GM13976 (cell line): ENCODE measurements around the gene DYNLT2.
"Not testable (repeated sequence)": the region's sequence is repeated elsewhere in the genome, so short reads cannot be mapped to it uniquely, and the experiment has no call there.

Experiments
- DNase-seq: peaks from one replicate; pipeline ENCODE4 v3.0.0; 2012; ENCODE audit warnings: low spot score
- in situ Hi-C: fragments of 300-500 bp; cut with MboI; formaldehyde crosslinking; loops from one replicate; pipeline ENCODE4 v1.12.0; 2022; ENCODE audit warnings: low sequenced_read_pairs, mixed read lengths, inconsistent platforms; ENCODE audit not compliant: unreplicated experiment
- TF ChIP-seq, protein P1 (sequence below): IDR thresholded peaks from 2 replicates; pipeline ENCODE4 v1.5.1; 2012; ENCODE audit warnings: borderline replicate concordance, mild to moderate bottlenecking; ENCODE audit not compliant: insufficient read depth; ENCODE audit errors: extremely low read depth, missing control alignments, control extremely low read depth

Gene DYNLT2

DNA sequence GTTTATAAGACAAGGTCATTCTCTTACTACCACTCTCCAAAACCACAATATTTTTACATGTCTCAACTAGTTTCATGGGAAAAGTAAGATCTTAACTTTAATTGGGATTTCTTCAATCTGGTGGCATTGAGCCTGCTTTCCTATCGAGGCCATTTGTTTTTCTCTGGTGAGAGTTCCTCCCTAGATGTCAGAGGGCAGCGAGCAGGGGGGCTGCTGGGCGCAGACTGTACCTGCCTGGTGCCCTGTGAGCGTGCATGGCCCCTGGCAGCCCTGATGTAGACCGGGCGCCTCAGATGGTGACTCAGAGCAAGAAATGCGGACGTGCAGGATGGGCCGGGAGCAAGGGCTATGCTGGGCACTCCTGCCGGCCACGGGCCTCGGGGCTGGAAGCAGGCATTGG lies 27.3 kb upstream of the DYNLT2 start:
- DNase-seq, result no peak
- in situ Hi-C loops, result no loop called here
- TF ChIP-seq, protein P1, sequence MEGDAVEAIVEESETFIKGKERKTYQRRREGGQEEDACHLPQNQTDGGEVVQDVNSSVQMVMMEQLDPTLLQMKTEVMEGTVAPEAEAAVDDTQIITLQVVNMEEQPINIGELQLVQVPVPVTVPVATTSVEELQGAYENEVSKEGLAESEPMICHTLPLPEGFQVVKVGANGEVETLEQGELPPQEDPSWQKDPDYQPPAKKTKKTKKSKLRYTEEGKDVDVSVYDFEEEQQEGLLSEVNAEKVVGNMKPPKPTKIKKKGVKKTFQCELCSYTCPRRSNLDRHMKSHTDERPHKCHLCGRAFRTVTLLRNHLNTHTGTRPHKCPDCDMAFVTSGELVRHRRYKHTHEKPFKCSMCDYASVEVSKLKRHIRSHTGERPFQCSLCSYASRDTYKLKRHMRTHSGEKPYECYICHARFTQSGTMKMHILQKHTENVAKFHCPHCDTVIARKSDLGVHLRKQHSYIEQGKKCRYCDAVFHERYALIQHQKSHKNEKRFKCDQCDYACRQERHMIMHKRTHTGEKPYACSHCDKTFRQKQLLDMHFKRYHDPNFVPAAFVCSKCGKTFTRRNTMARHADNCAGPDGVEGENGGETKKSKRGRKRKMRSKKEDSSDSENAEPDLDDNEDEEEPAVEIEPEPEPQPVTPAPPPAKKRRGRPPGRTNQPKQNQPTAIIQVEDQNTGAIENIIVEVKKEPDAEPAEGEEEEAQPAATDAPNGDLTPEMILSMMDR, result no peak

DNA sequence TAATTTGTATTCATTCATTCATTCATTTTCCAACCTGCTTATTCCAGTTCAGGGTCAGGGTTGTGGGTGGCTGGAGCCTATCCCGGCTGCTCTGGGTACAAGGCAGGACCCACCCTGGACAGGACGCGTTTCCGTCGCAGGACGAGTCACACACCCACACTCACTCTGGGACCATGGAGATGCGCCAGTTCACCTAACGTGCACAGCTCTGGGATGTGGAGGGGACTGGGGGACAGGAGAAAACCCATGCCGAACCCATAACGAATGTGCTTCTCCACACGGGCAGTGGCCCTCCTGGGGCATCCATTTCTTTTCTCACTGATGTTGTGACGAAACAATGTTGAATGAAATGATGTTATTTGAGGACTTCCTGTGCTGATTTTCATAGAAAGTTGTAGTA lies 26.5 kb upstream of the DYNLT2 start:
- in situ Hi-C loops, result no loop called here
- TF ChIP-seq, protein P1, result no peak
- DNase-seq, result no peak

DNA sequence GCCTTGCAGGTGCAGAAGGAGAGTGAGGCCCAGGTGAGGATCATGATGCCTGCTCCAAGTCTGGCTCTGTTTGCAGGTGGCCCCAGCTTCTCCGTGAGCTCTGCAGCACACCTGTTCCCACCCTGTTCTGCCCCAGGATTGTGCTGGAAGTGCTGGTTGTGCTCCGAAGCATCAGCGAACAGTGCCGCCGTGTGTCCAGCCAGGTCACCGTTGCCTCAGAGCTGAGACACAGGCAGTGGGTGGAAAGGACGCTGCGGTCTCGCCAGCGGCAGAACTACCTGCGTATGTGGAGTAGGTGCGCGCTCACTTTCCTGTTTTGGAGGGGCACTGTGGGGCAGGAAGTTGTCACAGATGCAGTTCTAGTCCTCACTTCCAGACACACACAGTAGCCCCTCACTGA lies 25.0 kb upstream of the DYNLT2 start:
- in situ Hi-C loops, result no loop called here
- TF ChIP-seq, protein P1, result no peak
- no peak for DNase-seq

DNA sequence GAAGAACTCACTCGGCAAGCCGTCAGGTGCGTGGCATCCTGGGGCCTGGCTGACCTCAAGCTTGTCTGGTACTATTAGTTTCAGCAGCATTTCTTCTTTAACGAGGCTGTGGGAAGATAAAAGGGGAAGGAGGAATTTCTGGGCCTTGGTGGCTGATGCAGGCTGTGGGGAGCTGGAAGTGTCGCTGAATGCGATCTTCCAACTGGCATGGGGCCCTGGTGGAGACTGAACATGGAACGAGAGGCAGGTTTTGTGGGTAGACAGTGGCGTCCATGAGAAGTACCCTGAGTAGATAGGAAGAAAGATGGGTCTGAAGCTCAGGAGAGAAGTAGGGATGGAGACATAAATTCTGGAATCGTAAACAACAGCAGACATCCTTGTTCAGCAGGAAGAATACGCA lies 23.9 kb upstream of the DYNLT2 start:
- DNase-seq, result no peak
- in situ Hi-C loops, result no loop called here

DNA sequence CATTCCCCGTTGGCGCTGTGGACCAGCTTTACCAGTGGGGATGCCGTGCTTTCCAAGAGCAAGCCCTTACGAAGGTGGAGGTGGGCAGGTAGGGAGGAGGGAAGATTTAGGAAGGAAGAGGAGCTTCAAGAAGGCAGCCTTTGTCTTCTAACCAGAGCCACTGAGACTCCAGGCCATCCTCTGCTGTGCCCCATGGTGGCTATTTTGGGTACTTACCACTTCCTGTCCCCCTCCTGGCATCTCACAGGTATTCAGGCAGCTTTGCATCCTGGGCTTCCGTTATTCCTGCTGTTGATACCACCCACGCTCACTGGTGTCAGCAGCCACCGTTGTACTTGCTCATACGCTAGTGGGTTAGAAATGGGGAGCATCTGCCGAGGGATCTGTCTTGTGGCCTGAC lies 23.0 kb upstream of the DYNLT2 start:
- in situ Hi-C loops, result no loop called here
- no peak for DNase-seq
- TF ChIP-seq, protein P1, result no peak

More for the DNA sequence above, 23.9 kb upstream of the DYNLT2 start:
- TF ChIP-seq, protein P1, result no peak

DNA sequence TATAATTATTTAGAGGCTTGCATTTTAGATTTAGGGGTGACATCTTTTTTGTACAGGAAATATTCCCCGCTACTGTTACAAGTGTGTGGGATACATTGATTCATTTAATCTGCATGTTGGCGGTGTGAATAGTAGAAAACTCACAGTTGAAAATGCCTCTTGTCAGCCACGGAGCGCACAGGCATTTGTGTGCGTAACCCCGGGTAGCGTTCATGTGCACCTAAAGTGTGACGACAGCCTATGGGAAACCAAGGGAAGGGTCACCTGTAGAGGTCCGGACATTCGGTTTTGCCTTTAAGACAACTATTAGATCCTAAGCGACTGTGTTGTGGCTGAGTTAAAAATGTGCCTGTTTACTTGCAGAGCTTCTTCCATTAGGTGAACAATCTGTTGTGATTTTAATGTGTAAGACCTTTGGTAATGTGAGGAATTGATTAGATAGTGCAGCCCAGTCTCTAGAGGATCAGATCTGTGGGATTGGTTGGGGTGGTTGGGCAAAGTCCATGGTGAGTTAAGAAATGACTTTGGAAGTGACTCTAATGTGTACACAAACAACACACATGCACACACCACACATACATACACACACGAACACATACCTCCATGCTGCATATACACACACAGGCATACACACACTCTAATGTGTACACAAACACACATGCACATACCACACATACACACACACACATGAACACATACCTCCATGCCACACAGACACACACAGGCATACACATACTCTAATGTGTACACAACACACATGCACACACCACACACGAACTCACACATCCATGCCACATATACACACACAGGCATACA lies 15.8 kb upstream of the DYNLT2 start:
- DNase-seq, result no peak
- TF ChIP-seq, protein P1, result no peak
- in situ Hi-C loops, result no loop called here

DNA sequence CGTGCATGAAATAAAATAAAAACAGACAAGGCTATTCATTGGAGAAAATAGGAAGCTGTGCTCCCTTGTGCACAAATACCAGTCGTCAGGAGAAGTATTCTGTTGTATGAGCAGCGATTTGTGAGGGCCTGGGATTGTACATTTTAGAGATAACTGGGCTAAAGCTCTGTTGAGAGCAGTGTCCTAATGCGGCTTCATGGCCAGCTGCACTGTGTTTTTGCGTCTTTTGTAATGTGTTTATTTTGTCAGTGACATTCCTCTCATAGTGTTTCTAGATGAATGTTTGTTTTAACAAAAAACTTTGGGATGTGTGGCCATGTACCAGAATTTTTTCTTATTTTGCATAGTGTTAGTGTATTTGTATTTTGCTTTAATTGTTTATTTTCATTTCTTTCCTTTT lies 14.9 kb upstream of the DYNLT2 start:
- in situ Hi-C loops, result no loop called here
- DNase-seq, result no peak
- TF ChIP-seq, protein P1, result no peak

DNA sequence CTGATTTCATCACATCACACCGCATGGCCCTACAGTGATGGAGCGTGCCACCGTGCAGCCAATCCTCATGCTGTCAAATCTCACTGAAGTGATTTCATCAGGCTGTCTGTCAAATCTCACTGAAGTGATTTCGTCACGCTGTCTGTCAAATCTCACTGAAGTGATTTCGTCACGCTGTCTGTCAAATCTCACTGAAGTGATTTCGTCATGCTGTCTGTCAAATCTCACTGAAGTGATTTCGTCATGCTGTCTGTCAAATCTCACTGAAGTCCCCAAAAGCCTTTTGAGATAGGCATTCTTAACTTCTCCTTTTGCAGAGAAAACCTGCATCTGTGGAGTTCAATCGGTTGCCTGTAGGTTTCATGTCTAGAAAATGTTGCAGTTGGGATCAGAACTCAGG lies 14.4 kb upstream of the DYNLT2 start:
- in situ Hi-C loops, result not testable (repeated sequence)

More for the DNA sequence above, 14.4 kb upstream of the DYNLT2 start:
- DNase-seq, result not testable (repeated sequence)
